ENCODE measurements around the gene SHPK. TPM values are rescaled to one million over a fixed set of nuclear protein-coding genes. Genes with fewer than 3 reads are reported as not detected.

The SHPK gene
- total and polyA plus RNA-seq, 8 donors: 7.4 to 10.5 (median 8.8) TPM

DNA sequence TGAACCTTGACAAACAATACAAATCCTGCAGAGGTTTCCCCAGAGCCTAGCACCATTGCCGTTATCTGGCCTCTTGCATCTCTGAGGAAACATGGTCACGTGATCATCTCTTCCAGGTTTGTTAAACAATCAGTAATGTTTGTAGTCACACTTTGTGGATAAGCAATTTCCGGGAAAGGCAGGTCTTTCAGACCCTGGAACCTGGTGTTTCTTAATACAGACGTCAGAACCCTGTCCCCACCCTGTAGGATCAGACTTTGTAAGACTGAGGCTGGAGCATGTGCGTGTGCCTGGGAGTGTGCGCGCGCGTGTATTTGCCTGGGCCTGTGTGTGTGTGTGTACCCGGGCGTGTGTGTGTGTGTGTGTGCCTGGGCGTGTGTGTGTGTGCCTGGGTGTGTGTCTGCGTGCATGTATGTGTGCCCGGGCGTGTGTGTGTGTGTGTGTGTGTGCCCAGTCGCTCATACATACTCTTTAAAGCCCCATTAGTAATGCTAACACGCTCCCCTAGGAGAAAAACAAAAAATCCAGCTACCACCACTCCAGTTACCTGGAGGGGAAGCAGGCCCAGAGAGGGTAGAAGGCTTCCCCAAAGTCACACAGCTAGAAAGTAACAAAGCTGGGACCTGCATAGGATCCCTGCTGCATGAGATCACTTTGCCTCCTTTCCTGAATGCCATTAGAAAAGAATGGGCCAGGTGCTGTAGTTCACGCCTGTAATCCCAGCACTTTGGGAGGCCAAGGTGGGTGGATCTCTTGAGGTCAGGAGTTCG, 5.9 kb upstream of the SHPK start:
- H3K27ac ChIP-seq: no peak overlapping the region
- no peak for ATAC-seq

DNA sequence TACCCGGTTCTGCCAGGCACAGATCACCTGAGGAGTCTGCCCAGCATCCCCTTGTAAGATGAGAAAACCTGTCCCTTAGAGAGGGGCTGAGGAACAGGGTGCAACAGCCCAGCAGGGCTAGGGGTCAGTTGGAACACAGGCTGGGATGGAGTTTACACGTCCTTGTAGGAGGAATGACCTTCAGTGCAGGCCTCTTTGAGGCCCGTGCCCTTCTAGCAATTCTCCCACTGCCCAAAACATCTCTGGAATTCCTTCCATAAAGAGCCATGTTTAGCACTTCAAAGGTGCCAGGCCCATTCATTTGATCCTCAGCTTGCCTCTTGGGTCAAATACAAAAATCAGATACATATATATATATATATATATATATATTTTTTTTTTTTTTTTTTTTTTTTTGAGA, 5.0 kb upstream of the SHPK start:
- no peaks in the 10 kb centered on the region for H3K9me3 ChIP-seq
- peak overlapping the region; percentile 53 to 74 (median 56) for H3K27ac ChIP-seq
- no peak overlapping the region for H3K4me3 ChIP-seq
- no peaks in the 10 kb centered on the region for H3K27me3 ChIP-seq
- H3K4me1 ChIP-seq: peaks cover 7 to 22% (median 9%) of the 10 kb centered on the region in 3 donors
- ATAC-seq (no peak), DNase-seq (no peak), FAIRE-seq (no peak)
- no peaks in the 10 kb centered on the region for H3K36me3 ChIP-seq
- intact Hi-C loops (cut with DNase I): loop anchor here in 1 of 3 donors (10.0 kb wide), 1 partner anchor 596 kb away; no protein-coding TSS in a partner anchor
- TF ChIP-seq, protein P1, sequence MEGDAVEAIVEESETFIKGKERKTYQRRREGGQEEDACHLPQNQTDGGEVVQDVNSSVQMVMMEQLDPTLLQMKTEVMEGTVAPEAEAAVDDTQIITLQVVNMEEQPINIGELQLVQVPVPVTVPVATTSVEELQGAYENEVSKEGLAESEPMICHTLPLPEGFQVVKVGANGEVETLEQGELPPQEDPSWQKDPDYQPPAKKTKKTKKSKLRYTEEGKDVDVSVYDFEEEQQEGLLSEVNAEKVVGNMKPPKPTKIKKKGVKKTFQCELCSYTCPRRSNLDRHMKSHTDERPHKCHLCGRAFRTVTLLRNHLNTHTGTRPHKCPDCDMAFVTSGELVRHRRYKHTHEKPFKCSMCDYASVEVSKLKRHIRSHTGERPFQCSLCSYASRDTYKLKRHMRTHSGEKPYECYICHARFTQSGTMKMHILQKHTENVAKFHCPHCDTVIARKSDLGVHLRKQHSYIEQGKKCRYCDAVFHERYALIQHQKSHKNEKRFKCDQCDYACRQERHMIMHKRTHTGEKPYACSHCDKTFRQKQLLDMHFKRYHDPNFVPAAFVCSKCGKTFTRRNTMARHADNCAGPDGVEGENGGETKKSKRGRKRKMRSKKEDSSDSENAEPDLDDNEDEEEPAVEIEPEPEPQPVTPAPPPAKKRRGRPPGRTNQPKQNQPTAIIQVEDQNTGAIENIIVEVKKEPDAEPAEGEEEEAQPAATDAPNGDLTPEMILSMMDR (IDR thresholded peaks at IDR 0.05): no peak
- 46 to 57% methylated on average over 3 of the region's 3 CpGs for WGBS, 2 donors

More for the DNA sequence above, 5.9 kb upstream of the SHPK start:
- Histone ChIP-seq H3K4me3 (no peak overlapping the region), H3K4me1 (peaks cover 7 to 22% (median 9%) of the 10 kb centered on the region in 3 donors), H3K27me3 (no peaks in the 10 kb centered on the region), H3K9me3 (no peaks in the 10 kb centered on the region), H3K36me3 (no peaks in the 10 kb centered on the region)
- TF ChIP-seq, protein P1 (IDR thresholded peaks at IDR 0.05): no peak
- intact Hi-C loops (cut with DNase I): loop anchor here in 1 of 3 donors (10.0 kb wide), 1 partner anchor 597 kb away; no protein-coding TSS in a partner anchor
- FAIRE-seq (no peak), DNase-seq (no peak)
- 72 to 76% methylated on average over 19 of the region's 19 CpGs for WGBS, 2 donors

DNA sequence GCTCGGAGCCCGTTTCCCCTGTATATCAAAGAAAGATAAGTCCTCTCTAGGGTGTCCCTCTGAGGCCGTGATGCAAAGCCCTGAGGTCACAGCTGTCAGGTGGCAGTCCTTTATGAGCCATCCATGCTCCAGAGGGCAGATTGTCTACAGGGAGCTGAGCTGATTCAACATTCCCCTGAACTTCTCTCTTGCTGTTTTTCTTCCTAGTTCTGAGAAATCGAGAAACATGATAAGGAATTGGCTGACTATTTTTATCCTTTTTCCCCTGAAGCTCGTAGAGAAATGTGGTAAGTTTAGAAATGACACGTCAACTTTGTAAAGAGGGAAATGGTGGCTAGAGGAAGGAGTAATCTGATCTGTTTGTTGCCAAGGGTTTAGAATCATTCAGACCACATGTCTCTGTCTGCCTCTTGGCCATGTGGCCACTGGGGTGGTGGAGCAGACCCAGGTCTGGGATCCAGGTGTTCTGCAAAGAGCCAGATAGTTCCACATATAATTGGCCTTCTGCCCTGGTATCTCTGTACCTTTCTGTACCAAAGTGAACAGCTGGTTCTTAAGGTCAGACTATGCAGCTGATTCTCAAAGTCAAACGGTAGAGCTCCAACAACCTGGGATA, 4.0 kb upstream of the SHPK start:
- H3K9me3 ChIP-seq: no peaks in the 10 kb centered on the region
- no peaks in the 10 kb centered on the region for H3K27me3 ChIP-seq
- peaks cover 7 to 22% (median 9%) of the 10 kb centered on the region in 3 donors for H3K4me1 ChIP-seq
- TF ChIP-seq, protein P1 (IDR thresholded peaks at IDR 0.05): no peak
- H3K36me3 ChIP-seq: no peaks in the 10 kb centered on the region
- no peak overlapping the region for H3K4me3 ChIP-seq
- FAIRE-seq: no peak
- DNase-seq: peak in 4 of 6 donors; percentile 48 to 77 (median 72)
- WGBS, 2 donors: 32 to 41% methylated on average over 7 of the region's 7 CpGs
- H3K27ac ChIP-seq: peak overlapping the region; percentile 53 to 74 (median 56)
- ATAC-seq: peak; percentile 2 to 38 (median 21)
- intact Hi-C loops (cut with DNase I): loop anchor here in 1 of 3 donors (10.0 kb wide), 1 partner anchor 595 kb away; no protein-coding TSS in a partner anchor

DNA sequence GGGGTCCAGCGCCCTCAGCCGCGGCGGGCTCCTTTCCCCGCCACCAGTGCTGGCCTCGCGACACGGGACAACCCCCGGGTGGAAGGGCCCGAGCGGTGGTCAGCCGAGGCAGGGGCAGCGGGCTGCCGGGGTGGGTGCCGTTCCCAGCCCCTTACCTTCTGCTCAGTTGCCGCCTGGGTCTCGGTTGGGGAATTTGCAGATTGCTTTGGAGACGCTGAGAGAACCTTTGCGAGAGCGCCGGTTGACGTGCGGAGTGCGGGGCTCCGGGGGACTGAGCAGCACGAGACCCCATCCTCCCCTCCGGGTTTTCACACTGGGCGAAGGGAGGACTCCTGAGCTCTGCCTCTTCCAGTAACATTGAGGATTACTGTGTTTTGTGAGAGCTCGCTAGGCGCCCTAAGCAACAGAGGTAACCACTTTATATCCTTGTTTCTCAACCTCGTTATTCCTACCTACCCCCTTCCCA, 891 bp upstream of the SHPK start:
- TF ChIP-seq, protein P1 (IDR thresholded peaks at IDR 0.05): no peak
- Histone ChIP-seq H3K27ac (peak overlapping the region; percentile 94 to 99 (median 98)), H3K9me3 (no peaks in the 10 kb centered on the region), H3K4me3 (peak overlapping the region; percentile 82 to 99 (median 98)), H3K27me3 (no peaks in the 10 kb centered on the region), H3K4me1 (peaks cover 7 to 27% (median 9%) of the 10 kb centered on the region in 3 donors), H3K36me3 (no peaks in the 10 kb centered on the region)
- intact Hi-C loops (cut with DNase I): no loop called here
- ATAC-seq (peak in 3 of 4 donors; percentile 1 to 3 (median 2)), FAIRE-seq (no peak), DNase-seq (peak in 1 of 6 donors; percentile 38)
- WGBS, 2 donors: 1 to 2% methylated on average over 21 to 31 of the region's 31 CpGs

Measured in pancreas (tissue), 10 donors.